HFF-Myc (cell line): ENCODE data around the gene CCDC183.
"Not testable (repeated sequence)": the region's sequence is repeated elsewhere in the genome, so short reads cannot be mapped to it uniquely, and the experiment has no call there.

Experiments used
- DNase-seq: peaks from one replicate; pipeline ENCODE4 v3.0.0-alpha.2; 2011; ENCODE audit warnings: low read depth; ENCODE audit errors: extremely low read depth
- H3K4me3 ChIP-seq: replicated peaks from 2 replicates; pipeline ENCODE4 v1.5.1; 2011; ENCODE audit warnings: low read depth, mild to moderate bottlenecking, control low read depth, low read length
- CTCF ChIP-seq: IDR thresholded peaks from 2 replicates; pipeline ENCODE4 v1.5.1; 2012; ENCODE audit warnings: mild to moderate bottlenecking, low read depth, low read length, control low read depth; ENCODE audit errors: missing control alignments

CCDC183 gene

GRCh38 chr9:136832581-136832980 is 36.4 kb downstream of the CCDC183 start:
- no peak for DNase-seq
- no peak for TF ChIP-seq CTCF
- H3K4me3 ChIP-seq = no peak overlapping the region

GRCh38 chr9:136833381-136834048 is 37.4 kb downstream of the CCDC183 start:
- DNase-seq, H3K4me3 ChIP-seq: not testable (repeated sequence)

GRCh38 chr9:136835162-136835931 is 39.2 kb downstream of the CCDC183 start:
- DNase-seq = no peak
- no peak for TF ChIP-seq CTCF
- no peak overlapping the region for H3K4me3 ChIP-seq

GRCh38 chr9:136835932-136836904 is 40.1 kb downstream of the CCDC183 start:
- no peak for DNase-seq
- TF ChIP-seq CTCF = no peak
- H3K4me3 ChIP-seq = no peak overlapping the region

GRCh38 chr9:136837146-136837855 is 41.2 kb downstream of the CCDC183 start:
- TF ChIP-seq CTCF = no peak
- DNase-seq = no peak
- H3K4me3 ChIP-seq = no peak overlapping the region

GRCh38 chr9:136837856-136838277 is 41.7 kb downstream of the CCDC183 start:
- H3K4me3 ChIP-seq, DNase-seq: not testable (repeated sequence)
